ENCODE results near the gene GARIN5B. TPM values are rescaled to one million over a fixed set of nuclear protein-coding genes. Genes with fewer than 3 reads are reported as not detected.
A peak's percentile ranks its signal among the peaks of the same experiment; 100 is the strongest.
"Not testable (repeated sequence)": the region's sequence is repeated elsewhere in the genome, so short reads cannot be mapped to it uniquely, and the experiment has no call there.

GARIN5B gene
- total and polyA plus RNA-seq, 2 donors, result not detected

GRCh38 chr19:55341595-55342531, 21.2 kb downstream of the GARIN5B start:
- no peak overlapping the region for H3K4me3 ChIP-seq (ENCODE audit: low read depth, low read length)

DNA sequence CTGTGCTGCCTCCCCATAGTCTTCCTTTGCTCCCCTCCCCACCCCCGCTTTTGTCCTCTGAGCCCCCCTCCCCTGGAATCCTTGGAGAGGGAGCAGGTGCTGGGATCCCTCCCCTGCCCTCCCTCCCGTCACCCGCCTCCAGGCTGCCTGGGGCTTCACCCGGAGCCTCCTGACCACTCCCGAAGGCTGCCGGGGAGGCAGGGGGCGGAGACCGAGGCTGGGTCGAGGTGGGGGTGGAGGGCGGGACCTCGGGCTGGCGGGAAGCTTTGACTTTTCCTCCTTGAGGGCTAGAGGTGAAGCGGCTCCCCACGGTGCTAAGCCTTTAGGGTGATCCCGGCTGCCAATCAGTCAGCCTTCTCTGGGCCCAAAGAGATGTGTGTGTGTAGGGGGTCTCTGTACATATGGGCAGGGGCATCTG, 21.9 kb downstream of the GARIN5B start:
- Histone ChIP-seq H3K27ac (ENCODE audit: low read depth) (no peak overlapping the region), H3K4me1 (ENCODE audit: insufficient read depth) (no peaks in the 10 kb centered on the region), H3K4me3 (ENCODE audit: low read depth, low read length) (peak overlapping the region; percentile 75), H3K36me3 (ENCODE audit: insufficient read depth) (no peaks in the 10 kb centered on the region)
- DNase-seq (ENCODE audit: extremely low spot score), result no peak
- 3% methylated on average over 15 of the region's 15 CpGs for WGBS

More at GRCh38 chr19:55341595-55342531, 21.2 kb downstream of the GARIN5B start:
- WGBS, result 82% methylated on average over 50 of the region's 50 CpGs
- no peaks in the 10 kb centered on the region for H3K36me3 ChIP-seq (ENCODE audit: insufficient read depth)
- no peak overlapping the region for H3K27ac ChIP-seq (ENCODE audit: low read depth)
- H3K4me1 ChIP-seq (ENCODE audit: insufficient read depth), result no peaks in the 10 kb centered on the region
- DNase-seq (ENCODE audit: extremely low spot score), result no peak

GRCh38 chr19:55340784-55341147, 22.3 kb downstream of the GARIN5B start:
- DNase-seq (ENCODE audit: extremely low spot score), result no peak
- H3K36me3 ChIP-seq (ENCODE audit: insufficient read depth), result no peaks in the 10 kb centered on the region
- H3K27ac ChIP-seq (ENCODE audit: low read depth), result no peak overlapping the region
- no peaks in the 10 kb centered on the region for H3K4me1 ChIP-seq (ENCODE audit: insufficient read depth)
- H3K4me3 ChIP-seq (ENCODE audit: low read depth, low read length), result peak overlapping the region; percentile 75
- 2% methylated on average over 24 of the region's 24 CpGs for WGBS

DNA sequence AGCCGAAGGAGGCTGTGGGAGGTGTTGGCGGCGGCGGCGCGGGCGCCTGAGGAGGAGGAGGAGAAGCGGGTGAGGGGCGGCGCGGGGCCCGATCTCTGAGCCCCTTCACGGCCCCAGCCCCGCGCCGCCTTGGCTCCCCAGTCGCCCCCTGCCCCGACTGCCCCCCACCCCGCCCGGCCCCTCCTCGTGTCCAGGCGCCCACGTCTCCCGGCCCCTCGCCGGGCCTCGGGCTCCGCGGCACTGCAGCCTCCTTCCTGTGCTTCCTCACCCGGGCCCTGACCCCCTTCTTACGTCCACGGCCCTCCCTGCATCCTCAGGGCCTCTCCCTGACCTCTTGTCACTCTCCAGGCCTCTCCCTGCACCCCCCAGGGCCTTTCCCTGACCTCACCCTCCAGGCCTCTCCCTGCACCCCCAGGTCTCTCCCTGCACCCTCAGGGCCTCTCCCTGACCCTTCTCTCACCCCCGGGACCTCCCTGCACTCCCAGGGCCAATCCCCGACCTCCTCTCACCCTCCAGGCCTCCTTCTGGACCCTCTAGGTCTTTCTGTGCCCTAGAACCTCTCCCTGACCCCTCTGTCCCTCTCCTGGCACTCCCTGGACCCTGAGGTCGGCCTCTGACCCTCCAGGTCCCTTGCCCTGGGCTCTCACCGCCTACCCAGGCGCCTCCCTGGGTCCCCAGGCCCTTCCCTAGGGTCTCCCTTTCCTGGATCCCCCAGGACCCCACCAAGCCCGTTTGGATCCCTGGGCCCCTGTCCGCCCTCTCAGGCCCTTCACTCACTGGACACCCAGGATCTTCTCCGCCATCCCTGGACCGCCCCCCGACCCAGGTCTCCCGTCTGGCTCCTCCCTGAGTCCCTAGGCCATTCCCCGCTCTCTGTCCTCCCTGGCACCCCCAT, 22.9 kb downstream of the GARIN5B start:
- DNase-seq (ENCODE audit: extremely low spot score), result no peak
- no peaks in the 10 kb centered on the region for H3K4me1 ChIP-seq (ENCODE audit: insufficient read depth)
- no peak overlapping the region for H3K27ac ChIP-seq (ENCODE audit: low read depth)
- no peaks in the 10 kb centered on the region for H3K36me3 ChIP-seq (ENCODE audit: insufficient read depth)
- WGBS, result 4% methylated on average over 44 of the region's 44 CpGs
- peak overlapping the region; percentile 75 for H3K4me3 ChIP-seq (ENCODE audit: low read depth, low read length)

DNA sequence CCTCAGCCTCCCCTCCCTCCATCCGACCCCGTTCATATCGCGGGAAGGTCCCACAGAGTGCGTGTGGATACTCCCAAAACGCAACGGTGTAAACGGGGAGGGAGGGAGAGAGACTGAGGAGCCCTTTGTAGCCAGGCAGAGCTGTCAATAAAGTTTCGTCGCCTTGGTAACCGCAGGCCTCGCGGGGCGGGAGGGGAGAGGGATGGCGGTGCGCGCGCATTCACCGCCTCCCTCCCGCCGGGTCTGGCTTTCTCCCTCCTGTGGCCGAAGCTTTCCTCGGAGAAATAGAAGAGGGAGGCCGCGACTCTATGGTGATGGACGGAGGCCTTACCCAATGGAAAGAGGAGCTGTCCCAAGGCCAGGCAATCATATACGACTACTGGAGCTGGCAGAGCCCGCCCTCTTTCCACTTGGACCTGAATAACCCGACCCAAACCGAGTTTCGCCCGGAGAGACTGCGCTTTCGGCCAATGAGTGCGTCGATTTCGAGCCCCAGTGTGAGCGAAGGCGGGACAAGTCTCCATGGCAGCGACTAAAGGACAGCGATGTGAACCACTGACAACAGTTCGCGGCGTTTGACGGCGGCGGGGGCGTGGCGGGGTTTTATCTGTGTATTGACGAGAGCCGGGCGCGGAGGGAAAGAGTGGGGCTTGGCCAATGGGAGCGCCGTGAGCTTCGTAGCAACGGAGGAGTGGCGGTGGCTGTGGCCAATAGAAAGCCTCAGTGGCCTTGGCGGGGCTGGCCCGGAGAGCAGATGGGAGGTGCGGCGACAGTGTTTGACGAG, 23.8 kb downstream of the GARIN5B start, which contains the start of gene KMT5C:
KMT5C (plus strand) TSS at position 772 of the 784 bp plus-strand sequence. CDS start 2,061 bp downstream, outside the sequence.
- WGBS, result under 1% methylated on average over 63 of the region's 63 CpGs
- no peaks in the 10 kb centered on the region for H3K36me3 ChIP-seq (ENCODE audit: insufficient read depth)
- no peaks in the 10 kb centered on the region for H3K4me1 ChIP-seq (ENCODE audit: insufficient read depth)
- DNase-seq (ENCODE audit: extremely low spot score), result peak; percentile 100
- H3K4me3 ChIP-seq (ENCODE audit: low read depth, low read length), result peak within 1 kb of the TSS; percentile 75
- peak within 1 kb of the TSS; percentile 87 for H3K27ac ChIP-seq (ENCODE audit: low read depth)

GRCh38 chr19:55336101-55336500, 27.0 kb downstream of the GARIN5B start:
- Histone ChIP-seq H3K36me3 (ENCODE audit: insufficient read depth) (no peaks in the 10 kb centered on the region), H3K4me3 (ENCODE audit: low read depth, low read length) (no peak overlapping the region), H3K4me1 (ENCODE audit: insufficient read depth) (no peaks in the 10 kb centered on the region), H3K27ac (ENCODE audit: low read depth) (no peak overlapping the region)
- DNase-seq (ENCODE audit: extremely low spot score), result no peak
- 75% methylated on average over 7 of the region's 7 CpGs for WGBS

DNA sequence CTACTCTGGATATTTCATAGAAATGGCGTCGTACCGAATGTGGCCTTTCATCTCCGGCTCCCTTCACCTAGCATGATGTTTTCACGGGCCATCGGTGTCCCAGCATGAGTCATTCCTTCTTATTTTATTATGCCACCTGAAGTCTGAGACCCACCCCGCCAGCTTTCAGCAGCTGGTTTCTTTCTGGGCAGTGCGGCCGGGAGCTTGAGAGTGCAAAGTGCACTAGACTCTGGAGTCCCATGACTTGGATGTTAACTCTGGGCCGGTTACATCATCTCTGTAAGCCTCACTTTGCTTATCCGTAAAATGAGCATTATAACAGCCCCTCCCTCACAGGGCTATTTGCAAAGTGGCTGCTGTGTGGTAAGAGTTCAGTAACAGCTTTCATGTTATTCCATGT, 29.2 kb downstream of the GARIN5B start:
- DNase-seq (ENCODE audit: extremely low spot score), result no peak
- no peaks in the 10 kb centered on the region for H3K4me1 ChIP-seq (ENCODE audit: insufficient read depth)
- WGBS, result 70% methylated on average over 11 of the region's 11 CpGs
- H3K4me3 ChIP-seq (ENCODE audit: low read depth, low read length), result no peak overlapping the region
- H3K27ac ChIP-seq (ENCODE audit: low read depth), result no peak overlapping the region
- no peaks in the 10 kb centered on the region for H3K36me3 ChIP-seq (ENCODE audit: insufficient read depth)

GRCh38 chr19:55329791-55330190, 33.3 kb downstream of the GARIN5B start:
- not testable (repeated sequence) for H3K27ac ChIP-seq (ENCODE audit: low read depth); H3K4me3 ChIP-seq (ENCODE audit: low read depth, low read length); DNase-seq (ENCODE audit: extremely low spot score); H3K36me3 ChIP-seq (ENCODE audit: insufficient read depth); H3K4me1 ChIP-seq (ENCODE audit: insufficient read depth)
- 85% methylated on average over 6 of the region's 6 CpGs for WGBS

DNA sequence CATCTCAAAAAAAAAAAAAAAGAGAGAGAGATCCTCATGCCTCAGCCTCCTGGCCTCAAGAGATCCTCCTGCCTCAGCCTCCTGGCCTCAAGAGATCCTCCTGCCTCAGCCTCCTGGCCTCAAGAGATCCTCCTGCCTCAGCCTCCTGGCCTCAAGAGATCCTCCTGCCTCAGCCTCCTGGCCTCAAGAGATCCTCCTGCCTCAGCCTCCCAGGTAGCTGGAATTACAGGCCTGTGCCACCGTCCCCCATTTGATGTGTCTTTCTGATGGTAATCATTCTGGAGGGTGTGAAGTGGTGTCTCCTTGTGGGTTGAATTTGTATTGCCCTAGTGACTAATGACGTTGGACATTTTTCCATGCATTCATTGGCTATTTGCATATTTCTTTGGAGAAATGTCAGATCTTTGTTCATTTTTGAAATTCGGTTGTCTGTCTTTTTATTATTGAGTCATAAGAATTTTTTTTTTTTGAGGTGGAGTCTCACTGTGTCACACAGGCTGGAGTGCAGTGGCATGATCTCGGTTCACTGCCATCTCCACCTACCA, 34.2 kb downstream of the GARIN5B start:
- H3K27ac ChIP-seq (ENCODE audit: low read depth); DNase-seq (ENCODE audit: extremely low spot score); H3K4me1 ChIP-seq (ENCODE audit: insufficient read depth); H3K4me3 ChIP-seq (ENCODE audit: low read depth, low read length); H3K36me3 ChIP-seq (ENCODE audit: insufficient read depth): not testable (repeated sequence)
- 82% methylated on average over 4 of the region's 4 CpGs for WGBS

GRCh38 chr19:55325172-55325571, 37.9 kb downstream of the GARIN5B start, which contains the start of gene TMEM150B:
Gene TMEM150B (minus strand): TSS chr19:55325341. CDS start chr19:55321036, 4,305 bp downstream.
- no peak within 1 kb of the TSS for H3K27ac ChIP-seq (ENCODE audit: low read depth)
- H3K4me3 ChIP-seq (ENCODE audit: low read depth, low read length), result no peak within 1 kb of the TSS
- H3K4me1 ChIP-seq (ENCODE audit: insufficient read depth), result no peaks in the 10 kb centered on the region
- DNase-seq (ENCODE audit: extremely low spot score), result no peak
- WGBS, result 77% methylated on average over 14 of the region's 14 CpGs
- no peaks in the 10 kb centered on the region for H3K36me3 ChIP-seq (ENCODE audit: insufficient read depth)

- Histone ChIP-seq H3K4me3 (ENCODE audit: low read depth, low read length) (no peak overlapping the region), H3K27ac (ENCODE audit: low read depth) (no peak overlapping the region), H3K36me3 (ENCODE audit: insufficient read depth) (no peaks in the 10 kb centered on the region), H3K4me1 (ENCODE audit: insufficient read depth) (no peaks in the 10 kb centered on the region)
- 77% methylated on average over 6 of the region's 6 CpGs for WGBS
- DNase-seq (ENCODE audit: extremely low spot score), result no peak
Observed at GRCh38 chr19:55324662-55325061, 38.4 kb downstream of the GARIN5B start.

- no peak for DNase-seq (ENCODE audit: extremely low spot score)
- H3K4me3 ChIP-seq (ENCODE audit: low read depth, low read length), result no peak overlapping the region
- no peaks in the 10 kb centered on the region for H3K36me3 ChIP-seq (ENCODE audit: insufficient read depth)
- no peaks in the 10 kb centered on the region for H3K4me1 ChIP-seq (ENCODE audit: insufficient read depth)
- 56% methylated on average over 12 of the region's 12 CpGs for WGBS
- no peak overlapping the region for H3K27ac ChIP-seq (ENCODE audit: low read depth)
Observed at GRCh38 chr19:55322204-55322885, 40.7 kb downstream of the GARIN5B start.

Data from urinary bladder (tissue), 4 donors.